C4-2B (cell line): ENCODE measurements around the gene MAFF.

Experiments
- H3K27ac ChIP-seq: fragments of 450-650 bp; 2 replicates; pipeline ENCODE4 v1.5.1; 2017
- ZFX ChIP-seq: fragments of 450-650 bp; IDR thresholded peaks from 2 replicates; pipeline ENCODE4 v1.6.1; 2017
- TF ChIP-seq, protein P1 (sequence below): fragments of 450-650 bp; conservative IDR thresholded peaks from 2 replicates; pipeline ENCODE4 v1.5.1; 2017; ENCODE audit warnings: mild to moderate bottlenecking

The MAFF gene

DNA sequence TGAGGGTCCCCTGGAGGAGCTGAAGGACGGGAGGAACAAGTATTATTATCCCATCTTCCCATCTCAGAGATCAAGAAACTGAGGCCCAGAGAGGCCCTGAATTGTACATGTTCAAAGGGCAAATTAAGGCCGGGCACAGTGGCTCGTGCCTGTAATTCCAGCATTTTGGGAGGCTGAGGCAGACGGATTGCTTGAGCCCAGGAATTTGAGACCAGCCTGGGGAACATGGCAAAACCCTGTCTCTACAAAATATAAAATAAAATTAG is 28.2 kb upstream of the MAFF start:
- H3K27ac ChIP-seq, result peak overlapping the region; percentile 7; the same call in 1 of the 2 replicates
- no peak for TF ChIP-seq ZFX
- TF ChIP-seq, protein P1, sequence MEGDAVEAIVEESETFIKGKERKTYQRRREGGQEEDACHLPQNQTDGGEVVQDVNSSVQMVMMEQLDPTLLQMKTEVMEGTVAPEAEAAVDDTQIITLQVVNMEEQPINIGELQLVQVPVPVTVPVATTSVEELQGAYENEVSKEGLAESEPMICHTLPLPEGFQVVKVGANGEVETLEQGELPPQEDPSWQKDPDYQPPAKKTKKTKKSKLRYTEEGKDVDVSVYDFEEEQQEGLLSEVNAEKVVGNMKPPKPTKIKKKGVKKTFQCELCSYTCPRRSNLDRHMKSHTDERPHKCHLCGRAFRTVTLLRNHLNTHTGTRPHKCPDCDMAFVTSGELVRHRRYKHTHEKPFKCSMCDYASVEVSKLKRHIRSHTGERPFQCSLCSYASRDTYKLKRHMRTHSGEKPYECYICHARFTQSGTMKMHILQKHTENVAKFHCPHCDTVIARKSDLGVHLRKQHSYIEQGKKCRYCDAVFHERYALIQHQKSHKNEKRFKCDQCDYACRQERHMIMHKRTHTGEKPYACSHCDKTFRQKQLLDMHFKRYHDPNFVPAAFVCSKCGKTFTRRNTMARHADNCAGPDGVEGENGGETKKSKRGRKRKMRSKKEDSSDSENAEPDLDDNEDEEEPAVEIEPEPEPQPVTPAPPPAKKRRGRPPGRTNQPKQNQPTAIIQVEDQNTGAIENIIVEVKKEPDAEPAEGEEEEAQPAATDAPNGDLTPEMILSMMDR, result no peak

GRCh38 chr22:38174626-38175025 is 27.2 kb upstream of the MAFF start:
- TF ChIP-seq, protein P1, result no peak
- H3K27ac ChIP-seq, result no peak overlapping the region

- H3K27ac ChIP-seq, result peak overlapping the region; percentile 96
- TF ChIP-seq, protein P1, result no peak
- no peak for TF ChIP-seq ZFX
These were observed 26.3 kb upstream of the MAFF start for GRCh38 chr22:38175206-38176118.

- no peak for TF ChIP-seq ZFX
- TF ChIP-seq, protein P1, result no peak
- H3K27ac ChIP-seq, result peak overlapping the region; percentile 96
These were observed 25.5 kb upstream of the MAFF start for GRCh38 chr22:38176170-38176741.

DNA sequence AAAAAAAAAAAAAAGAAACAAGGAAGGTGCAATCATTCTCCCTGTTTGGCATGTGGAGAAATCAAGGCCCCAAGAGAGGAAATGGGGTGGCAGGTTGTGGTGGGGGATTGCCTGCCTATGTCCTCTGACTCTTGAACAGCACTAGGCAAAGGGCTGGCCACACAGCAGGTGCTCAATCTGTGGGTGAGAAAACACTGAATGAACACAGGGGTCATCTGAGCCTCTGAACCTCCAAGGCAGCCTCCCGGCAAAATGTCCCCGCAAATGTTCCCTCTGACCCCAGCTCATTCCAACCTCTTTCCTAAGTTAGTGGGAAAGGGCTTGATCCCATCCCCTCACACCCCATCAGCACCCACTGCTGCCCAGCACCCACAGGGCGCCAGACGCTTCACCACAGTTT is 24.8 kb upstream of the MAFF start:
- H3K27ac ChIP-seq, result peak overlapping the region; percentile 96
- no peak for TF ChIP-seq ZFX
- TF ChIP-seq, protein P1, result no peak

- peak overlapping the region; percentile 96 for H3K27ac ChIP-seq
These were observed 24.2 kb upstream of the MAFF start for GRCh38 chr22:38177571-38177925.

GRCh38 chr22:38177926-38178604 is 23.7 kb upstream of the MAFF start:
- no peak for TF ChIP-seq ZFX
- H3K27ac ChIP-seq, result peak overlapping the region; percentile 96

- peak overlapping the region; percentile 96 for H3K27ac ChIP-seq
These were observed 23.2 kb upstream of the MAFF start for GRCh38 chr22:38178605-38178937.

DNA sequence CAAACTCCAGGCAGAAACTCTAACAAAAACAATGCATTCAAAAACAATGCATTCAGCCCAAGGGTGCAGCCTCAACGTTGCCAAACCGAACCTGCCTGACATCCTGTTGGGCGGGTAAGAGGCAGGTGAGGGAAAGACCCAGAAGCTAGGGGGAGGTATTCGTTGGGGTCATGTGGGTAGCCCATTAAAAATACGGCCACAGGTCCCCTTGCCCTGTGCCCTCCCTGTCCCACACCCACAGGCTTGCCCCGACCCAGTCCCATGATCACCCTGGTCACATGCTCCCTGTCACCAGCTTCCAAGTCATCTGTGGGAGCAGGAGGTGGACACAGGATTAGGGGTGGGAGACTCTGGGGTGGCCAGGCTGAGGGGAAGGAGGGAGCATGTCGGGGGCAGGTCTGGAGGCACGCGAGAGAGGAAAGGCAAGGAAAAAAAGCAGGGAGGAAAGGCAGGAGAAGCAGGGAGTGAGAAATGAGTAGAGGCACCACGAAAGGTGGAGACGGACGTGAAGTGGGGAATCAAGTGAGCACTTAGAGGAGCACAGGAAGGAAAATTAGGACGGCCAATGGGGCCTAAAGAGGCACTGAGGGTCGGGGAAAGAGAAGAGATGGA is 20.8 kb upstream of the MAFF start:
- no peak for TF ChIP-seq ZFX
- TF ChIP-seq, protein P1, result no peak
- H3K27ac ChIP-seq, result peak overlapping the region; percentile 96
